GM23338 (cell line): ENCODE measurements around the gene OSBPL10.

Experiments used
- EZH2 ChIP-seq: fragments of 200-600 bp; sonication (generic); IDR thresholded peaks from one replicate; pipeline ENCODE4 v1.8.0; 2017; ENCODE audit warnings: antibody characterized with exemption, mild to moderate bottlenecking, low read depth; ENCODE audit not compliant: unreplicated experiment
- EZH2phosphoT487 ChIP-seq: fragments of 200-600 bp; sonication (generic); IDR thresholded peaks from one replicate; pipeline ENCODE4 v1.8.1; 2018; ENCODE audit warnings: antibody characterized with exemption; ENCODE audit not compliant: unreplicated experiment
- POLR2AphosphoS5 ChIP-seq: IDR thresholded peaks from 2 replicates; pipeline ENCODE4 v1.6.1; 2016; ENCODE audit warnings: antibody characterized with exemption, low read depth
- TF ChIP-seq, protein P1 (sequence below), 2 experiments: fragments of 200-600 bp in 1 of 2; sonication (generic) in 1 of 2; conservative IDR thresholded peaks; 2 replicates each; pipeline versions ENCODE4 v1.5.1 to v1.6.1; 2016 to 2017; ENCODE audit warnings: antibody characterized with exemption in 2 of 2, low read depth in 2 of 2, mild to moderate bottlenecking in 2 of 2, moderate library complexity in 1 of 2

DNA sequence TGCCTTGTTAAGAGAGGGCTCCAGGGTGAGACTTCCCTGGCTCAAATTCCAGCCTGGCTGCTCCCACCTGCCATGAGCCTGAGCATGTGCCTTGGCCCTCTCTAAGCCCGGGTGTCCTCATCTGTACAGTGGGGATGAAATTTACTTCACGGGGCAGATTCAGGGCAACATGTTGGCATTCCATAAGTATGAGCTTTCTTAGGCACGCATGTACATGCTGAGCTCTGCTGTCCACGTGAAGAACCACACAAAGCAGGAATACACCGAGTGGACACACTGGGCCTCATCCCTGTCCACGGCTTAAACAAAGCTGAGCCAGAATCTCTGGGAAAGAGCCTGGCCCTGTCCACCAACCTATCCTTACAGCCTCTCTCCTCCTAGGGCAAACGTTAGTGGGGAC, 167.4 kb downstream of the OSBPL10 start:
- TF ChIP-seq, protein P1, sequence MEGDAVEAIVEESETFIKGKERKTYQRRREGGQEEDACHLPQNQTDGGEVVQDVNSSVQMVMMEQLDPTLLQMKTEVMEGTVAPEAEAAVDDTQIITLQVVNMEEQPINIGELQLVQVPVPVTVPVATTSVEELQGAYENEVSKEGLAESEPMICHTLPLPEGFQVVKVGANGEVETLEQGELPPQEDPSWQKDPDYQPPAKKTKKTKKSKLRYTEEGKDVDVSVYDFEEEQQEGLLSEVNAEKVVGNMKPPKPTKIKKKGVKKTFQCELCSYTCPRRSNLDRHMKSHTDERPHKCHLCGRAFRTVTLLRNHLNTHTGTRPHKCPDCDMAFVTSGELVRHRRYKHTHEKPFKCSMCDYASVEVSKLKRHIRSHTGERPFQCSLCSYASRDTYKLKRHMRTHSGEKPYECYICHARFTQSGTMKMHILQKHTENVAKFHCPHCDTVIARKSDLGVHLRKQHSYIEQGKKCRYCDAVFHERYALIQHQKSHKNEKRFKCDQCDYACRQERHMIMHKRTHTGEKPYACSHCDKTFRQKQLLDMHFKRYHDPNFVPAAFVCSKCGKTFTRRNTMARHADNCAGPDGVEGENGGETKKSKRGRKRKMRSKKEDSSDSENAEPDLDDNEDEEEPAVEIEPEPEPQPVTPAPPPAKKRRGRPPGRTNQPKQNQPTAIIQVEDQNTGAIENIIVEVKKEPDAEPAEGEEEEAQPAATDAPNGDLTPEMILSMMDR (conservative IDR thresholded peaks at IDR 0.05; ENCODE audit: low read depth in 2 of 2), result no peak
- TF ChIP-seq POLR2AphosphoS5, result no peak
- TF ChIP-seq EZH2, result no peak
- no peak for TF ChIP-seq EZH2phosphoT487
